H1 (cell line): ENCODE measurements around the gene KLK5. TPM values are rescaled to one million over a fixed set of nuclear protein-coding genes. Genes with fewer than 3 reads are reported as not detected.

Experiments
- CTCF ChIA-PET: fragments of 300-600 bp; sonication (Branson Sonifier 250); formaldehyde crosslinking; loops from one replicate; lab custom pipeline; 2021; ENCODE audit not compliant: partially characterized antibody; lab: Charles Lee
- POLR2A ChIA-PET: fragments of 300-600 bp; sonication (Branson Sonifier 250); formaldehyde crosslinking; loops from one replicate; lab custom pipeline; 2021; ENCODE audit warnings: inconsistent platforms; ENCODE audit not compliant: partially characterized antibody; lab: Charles Lee
- DNase-seq, 2 experiments: peaks; one replicate each; pipeline versions ENCODE4 v3.0.0 to v3.0.0-alpha.2; 2010 to 2022; ENCODE audit warnings: low spot score in 2 of 2, low read depth in 1 of 2, mixed read lengths in 1 of 2
- FAIRE-seq: peaks from 2 replicates; lab custom pipeline; 2011; peaks lifted over from hg19 to GRCh38; lab: Jason Lieb, UNC
- H2AFZ ChIP-seq: 2 replicates; pipeline ENCODE4 v1.8.1; 2012; ENCODE audit warnings: low read length, inconsistent platforms
- H2AK5ac ChIP-seq: 2 replicates; pipeline ENCODE4 v1.6.1; 2013; ENCODE audit warnings: low read depth, low read length
- H2BK120ac ChIP-seq: replicated peaks from 2 replicates; pipeline ENCODE3; 2013; ENCODE audit warnings: low read depth, low read length, inconsistent platforms
- H2BK12ac ChIP-seq: 2 replicates; pipeline ENCODE4 v1.6.1; 2013; ENCODE audit warnings: low read depth, low read length
- H2BK15ac ChIP-seq: 2 replicates; pipeline ENCODE4 v1.6.1; 2013; ENCODE audit warnings: low read length
- H2BK20ac ChIP-seq: 2 replicates; pipeline ENCODE4 v1.6.1; 2013; ENCODE audit warnings: low read length
- H2BK5ac ChIP-seq: 2 replicates; pipeline ENCODE4 v1.6.1; 2013; ENCODE audit warnings: low read depth, low read length
- H3K14ac ChIP-seq: 2 replicates; pipeline ENCODE4 v1.6.1; 2013; ENCODE audit warnings: inconsistent platforms; ENCODE audit not compliant: insufficient read length
- H3K18ac ChIP-seq: 2 replicates; pipeline ENCODE4 v1.6.1; 2013; ENCODE audit warnings: low read length; ENCODE audit errors: extremely low read depth
- H3K23ac ChIP-seq: 2 replicates; pipeline ENCODE4 v1.6.1; 2013; ENCODE audit warnings: inconsistent platforms; ENCODE audit not compliant: insufficient read length
- H3K23me2 ChIP-seq: 2 replicates; pipeline ENCODE4 v1.6.1; 2013; ENCODE audit warnings: low read depth, low read length
- H3K27ac ChIP-seq: 2 replicates; pipeline ENCODE4 v1.6.1; 2011; ENCODE audit warnings: low read depth, low read length, inconsistent platforms
- H3K27me3 ChIP-seq, 4 experiments: replicated peaks in 1 of 4; 1 replicate in 1 of 4; 2 replicates in 3 of 4; pipeline versions ENCODE4 v1.6.1 to v1.8.1; 2011 to 2013; ENCODE audit warnings: low read length in 3 of 4, mild to moderate bottlenecking in 3 of 4, inconsistent platforms in 2 of 4, mixed read lengths in 2 of 4, moderate library complexity in 1 of 4; ENCODE audit not compliant: control insufficient read depth in 3 of 4, insufficient read depth in 3 of 4; ENCODE audit errors: extremely low read depth in 1 of 4
- H3K36me3 ChIP-seq, 4 experiments: 2 replicates each; pipeline versions ENCODE4 v1.6.1 to v1.8.1; 2011 to 2013; ENCODE audit warnings: mild to moderate bottlenecking in 4 of 4, low read length in 3 of 4, moderate library complexity in 2 of 4, control low read depth in 1 of 4, inconsistent platforms in 1 of 4; ENCODE audit not compliant: insufficient read depth in 4 of 4, control insufficient read depth in 2 of 4
- H3K4ac ChIP-seq: replicated peaks from 2 replicates; pipeline ENCODE3; 2013; ENCODE audit warnings: low read length, low read depth, mixed read lengths, inconsistent platforms; ENCODE audit not compliant: insufficient read length
- H3K4me1 ChIP-seq, 4 experiments: replicated peaks in 1 of 4; 1 replicate in 1 of 4; 2 replicates in 3 of 4; pipeline versions ENCODE4 v1.6.1 to v1.8.1; 2011 to 2013; ENCODE audit warnings: low read length in 3 of 4, inconsistent platforms in 2 of 4, mixed read lengths in 1 of 4; ENCODE audit not compliant: insufficient read depth in 4 of 4, control insufficient read depth in 3 of 4
- H3K4me2 ChIP-seq, 2 experiments: 2 replicates each; pipeline versions ENCODE4 v1.6.1 to v1.8.1; 2011 to 2013; ENCODE audit warnings: low read depth in 2 of 2, low read length in 2 of 2, control low read depth in 1 of 2, inconsistent platforms in 1 of 2, mild to moderate bottlenecking in 1 of 2; ENCODE audit not compliant: insufficient read depth in 1 of 2
- H3K4me3 ChIP-seq, 4 experiments: fragments of 200-600, 300-600 bp in 1 of 4; sonication (generic), shearing (Covaris generic), sonication (Bioruptor Twin) in 1 of 4; 2 replicates each; pipeline versions ENCODE4 v1.5.1 to v1.8.1; 2011 to 2016; ENCODE audit warnings: low read length in 4 of 4, low read depth in 3 of 4, control low read depth in 2 of 4, inconsistent platforms in 2 of 4, mild to moderate bottlenecking in 2 of 4, mixed read lengths in 1 of 4, moderate library complexity in 1 of 4; ENCODE audit not compliant: insufficient read depth in 2 of 4; ENCODE audit errors: extremely low read depth in 1 of 4
- H3K56ac ChIP-seq: replicated peaks from 2 replicates; pipeline ENCODE3; 2013; ENCODE audit warnings: low read depth, mild to moderate bottlenecking, mixed read lengths, low read length, inconsistent platforms; ENCODE audit not compliant: insufficient read length
- H3K79me1 ChIP-seq: 2 replicates; pipeline ENCODE4 v1.6.1; 2013; ENCODE audit warnings: low read depth, low read length, control low read depth
- H3K79me2 ChIP-seq, 2 experiments: 2 replicates each; pipeline versions ENCODE4 v1.6.1 to v1.8.1; 2012 to 2013; ENCODE audit warnings: low read length in 2 of 2, mild to moderate bottlenecking in 2 of 2, inconsistent platforms in 1 of 2; ENCODE audit not compliant: insufficient read depth in 2 of 2, control insufficient read depth in 1 of 2
- H3K9ac ChIP-seq, 4 experiments: replicated peaks in 1 of 4; 1 replicate in 1 of 4; 2 replicates in 3 of 4; pipeline versions ENCODE4 v1.6.1 to v1.8.1; 2011 to 2013; ENCODE audit warnings: low read depth in 3 of 4, low read length in 3 of 4, control low read depth in 2 of 4, mild to moderate bottlenecking in 2 of 4, moderate library complexity in 2 of 4, inconsistent platforms in 1 of 4; ENCODE audit errors: extremely low read depth in 1 of 4
- H3K9me3 ChIP-seq, 2 experiments: 2 replicates each; pipeline versions ENCODE4 v1.6.1 to v1.8.1; 2012 to 2013; ENCODE audit warnings: mild to moderate bottlenecking in 2 of 2, moderate library complexity in 2 of 2, control low read depth in 1 of 2, inconsistent platforms in 1 of 2, low read depth in 1 of 2, low read length in 1 of 2, mixed read lengths in 1 of 2; ENCODE audit not compliant: insufficient read depth in 2 of 2
- H4K20me1 ChIP-seq, 2 experiments: replicated peaks in 1 of 2; 2 replicates each; pipeline versions ENCODE3 to v1.8.1; 2011 to 2013; ENCODE audit warnings: inconsistent platforms in 2 of 2, low read length in 2 of 2, mild to moderate bottlenecking in 1 of 2; ENCODE audit not compliant: insufficient read depth in 2 of 2, control insufficient read depth in 1 of 2
- H4K5ac ChIP-seq: 2 replicates; pipeline ENCODE4 v1.6.1; 2013; ENCODE audit warnings: low read length, low read depth, mixed read lengths, inconsistent platforms; ENCODE audit not compliant: insufficient read length
- H4K8ac ChIP-seq: 2 replicates; pipeline ENCODE4 v1.8.0; 2013; ENCODE audit warnings: mild to moderate bottlenecking, moderate library complexity, low read length, inconsistent platforms; ENCODE audit not compliant: insufficient read depth; ENCODE audit errors: extremely low read depth
- H4K91ac ChIP-seq: replicated peaks from 2 replicates; pipeline ENCODE3; 2013; ENCODE audit warnings: low read length, mixed read lengths, inconsistent platforms; ENCODE audit not compliant: insufficient read length
- GTF2F1 ChIP-seq: IDR thresholded peaks from 2 replicates; pipeline ENCODE4 v1.6.1; 2012; ENCODE audit warnings: low read depth, low read length, improper control_type of control experiment, borderline replicate concordance
- RAD21 ChIP-seq, 2 experiments: IDR thresholded peaks in 1 of 2; conservative IDR thresholded peaks in 1 of 2; 2 replicates each; pipeline ENCODE4 v1.6.1; 2011; ENCODE audit warnings: low read depth in 2 of 2, low read length in 2 of 2, improper control_type of control experiment in 1 of 2, inconsistent platforms in 1 of 2, mild to moderate bottlenecking in 1 of 2, moderate library complexity in 1 of 2
- SIX5 ChIP-seq: IDR thresholded peaks from 2 replicates; pipeline ENCODE4 v1.6.1; 2011; ENCODE audit warnings: mild to moderate bottlenecking, low read depth, low read length
- WGBS, 2 experiments: shearing (Covaris generic) in 1 of 2; methylation state at CpG; one replicate each; pipeline versions ENCODE4 v1.1.6 to v1.1.7; 2013 to 2015; ENCODE audit warnings: low lambda C conversion rate in 2 of 2, mixed read lengths in 2 of 2, inconsistent platforms in 1 of 2, low coverage in 1 of 2, missing lambda C conversion rate in 1 of 2; ENCODE audit not compliant: insufficient replicate concordance in 2 of 2, insufficient coverage in 1 of 2, insufficient read length in 1 of 2; ENCODE audit errors: extremely low coverage in 1 of 2, missing lambda C conversion rate in 1 of 2; 5-methylcytosine and 5-hydroxymethylcytosine counted together
- polyA plus RNA-seq, 7 experiments: library from polyadenylated mRNA; depleted of rRNA in 3 of 7; stranded (reverse) in 5 of 7; unstranded in 2 of 7; fragments of >200 nt in 5 of 7; fragments of 200-250 nt in 2 of 7; gene quantifications; 1 replicate in 5 of 7; 2 replicates in 1 of 7; 4 replicates in 1 of 7; pipeline versions ENCODE4 v1.2.1 to v1.2.3, GENCODE V29; 2011 to 2013; ENCODE audit warnings: missing spikeins in 2 of 7, mixed read lengths in 2 of 7
- total RNA-seq: library from RNA; stranded (reverse); fragmentation: NEBNext Ultra II Directional; extraction: Animal tissue kit (Norgen Biotek cat#: 25700); gene quantifications from 2 replicates; pipeline ENCODE4 v1.2.1, GENCODE V29; 2021
- TF ChIP-seq, protein P1 (sequence below), 3 experiments: IDR thresholded peaks; 1 replicate in 2 of 3; 2 replicates in 1 of 3; pipeline versions ENCODE4 v1.5.1 to v1.6.1; 2011; ENCODE audit warnings: low read length in 3 of 3, mild to moderate bottlenecking in 3 of 3, inconsistent platforms in 2 of 3, low read depth in 1 of 3, moderate library complexity in 1 of 3; ENCODE audit not compliant: insufficient read depth in 1 of 3; ENCODE audit errors: control extremely low read depth in 1 of 3

Gene KLK5
- total and polyA plus RNA-seq, 2 of the 8 experiments (the other 6 are each of a cell fraction or from before 2014, with no cell fraction given): 0.76 to 2.0 TPM

DNA sequence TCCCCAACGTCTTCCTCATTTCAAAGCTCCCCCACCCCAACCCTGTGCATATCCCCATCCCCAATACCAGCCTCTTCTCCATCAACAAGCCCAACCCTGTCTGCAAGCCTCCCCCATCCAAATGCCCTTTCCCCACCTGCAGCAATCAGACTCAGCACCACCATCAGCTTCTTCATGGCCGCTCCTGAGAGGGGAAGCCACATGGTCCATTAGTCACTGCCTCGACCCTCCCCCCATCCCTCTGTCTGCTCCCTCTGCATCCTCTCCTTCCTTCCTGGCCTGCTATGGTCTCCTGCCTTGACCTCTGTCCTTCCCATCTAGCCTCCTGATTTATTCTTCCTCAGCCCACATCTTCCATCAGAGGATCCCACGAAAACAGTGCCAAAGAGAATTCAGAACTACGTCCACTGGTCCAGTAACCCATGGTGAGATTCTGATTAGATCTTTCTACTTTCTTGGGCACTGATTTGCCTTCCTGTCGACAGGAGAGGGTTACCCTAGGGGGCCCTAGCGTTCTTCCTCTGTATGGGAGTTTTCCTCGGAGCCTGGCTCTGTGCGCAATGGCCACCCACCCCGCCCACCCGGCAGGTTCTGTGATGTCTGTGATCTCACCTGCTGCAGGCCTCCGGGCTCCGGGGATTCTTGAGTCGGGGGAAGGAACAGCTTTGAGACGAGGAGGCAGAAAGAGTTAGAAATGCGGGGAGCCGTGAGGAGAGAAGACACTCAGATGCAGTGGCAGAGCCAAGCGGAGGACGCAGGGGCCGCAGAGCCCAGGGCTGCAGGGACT lies 15.3 kb upstream of the KLK5 start:
- TF ChIP-seq RAD21 (IDR thresholded peaks at IDR 0.05 in 1 of 2, conservative IDR thresholded peaks at IDR 0.05 in 1 of 2; ENCODE audit: low read depth in 2 of 2, low read length in 2 of 2) (peak; percentile 29 to 31; a peak in 2 of 4 replicates), SIX5 (no peak), GTF2F1 (no peak)
- TF ChIP-seq, protein P1, sequence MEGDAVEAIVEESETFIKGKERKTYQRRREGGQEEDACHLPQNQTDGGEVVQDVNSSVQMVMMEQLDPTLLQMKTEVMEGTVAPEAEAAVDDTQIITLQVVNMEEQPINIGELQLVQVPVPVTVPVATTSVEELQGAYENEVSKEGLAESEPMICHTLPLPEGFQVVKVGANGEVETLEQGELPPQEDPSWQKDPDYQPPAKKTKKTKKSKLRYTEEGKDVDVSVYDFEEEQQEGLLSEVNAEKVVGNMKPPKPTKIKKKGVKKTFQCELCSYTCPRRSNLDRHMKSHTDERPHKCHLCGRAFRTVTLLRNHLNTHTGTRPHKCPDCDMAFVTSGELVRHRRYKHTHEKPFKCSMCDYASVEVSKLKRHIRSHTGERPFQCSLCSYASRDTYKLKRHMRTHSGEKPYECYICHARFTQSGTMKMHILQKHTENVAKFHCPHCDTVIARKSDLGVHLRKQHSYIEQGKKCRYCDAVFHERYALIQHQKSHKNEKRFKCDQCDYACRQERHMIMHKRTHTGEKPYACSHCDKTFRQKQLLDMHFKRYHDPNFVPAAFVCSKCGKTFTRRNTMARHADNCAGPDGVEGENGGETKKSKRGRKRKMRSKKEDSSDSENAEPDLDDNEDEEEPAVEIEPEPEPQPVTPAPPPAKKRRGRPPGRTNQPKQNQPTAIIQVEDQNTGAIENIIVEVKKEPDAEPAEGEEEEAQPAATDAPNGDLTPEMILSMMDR (IDR thresholded peaks at IDR 0.05; ENCODE audit: control extremely low read depth in 1 of 3, insufficient read depth in 1 of 3, low read depth in 1 of 3, low read length in 3 of 3): peak in 2 of 3 experiments; percentile 14 to 19; a peak in 1 of 4 replicates
- DNase-seq (no peak), FAIRE-seq (no peak)
- H2BK120ac ChIP-seq: no peak overlapping the region
- no peak overlapping the region for H3K27ac ChIP-seq
- peak overlapping the region; percentile 94 for H2AFZ ChIP-seq
- H2BK20ac ChIP-seq: no peak overlapping the region
- no peak overlapping the region for H3K4ac ChIP-seq
- H4K20me1 ChIP-seq: no peaks in the 10 kb centered on the region
- no peak overlapping the region for H3K9ac ChIP-seq
- H3K56ac ChIP-seq: no peak overlapping the region
- H3K23ac ChIP-seq: no peak overlapping the region
- H3K79me2 ChIP-seq: no peaks in the 10 kb centered on the region
- H3K4me1 ChIP-seq: peaks cover 0 to 16% (median 6%) of the 10 kb centered on the region in 4 experiments; a peak in 5 of 7 replicates
- H3K14ac ChIP-seq: no peak overlapping the region
- H4K5ac ChIP-seq: no peak overlapping the region
- no peaks in the 10 kb centered on the region for H3K79me1 ChIP-seq
- H3K27me3 ChIP-seq: no peaks in the 10 kb centered on the region; a peak in 1 of 7 replicates
- no peak overlapping the region for H3K4me3 ChIP-seq
- peak overlapping the region; percentile 71; the same call in 1 of the 2 replicates for H3K18ac ChIP-seq
- H3K9me3 ChIP-seq: no peaks in the 10 kb centered on the region; a peak in 1 of 4 replicates
- CTCF ChIA-PET: interaction anchor here (1.3 to 1.9 kb wide), 2 partner anchors 17 to 129 kb away, joined by 3 to 5 read pairs; no protein-coding TSS in a partner anchor
- H2AK5ac ChIP-seq: no peak overlapping the region
- H2BK12ac ChIP-seq: no peak overlapping the region
- H4K8ac ChIP-seq: no peak overlapping the region
- 85% methylated on average over 13 of the region's 20 CpGs; no CpG with 5 or more reads in 1 of the 2 experiments for WGBS, 2 experiments
- no peaks in the 10 kb centered on the region for H3K36me3 ChIP-seq
- peaks cover 3% of the 10 kb centered on the region; the same call in 1 of the 2 replicates for H3K23me2 ChIP-seq
- no peak overlapping the region; the same call in 1 of the 2 replicates for H2BK5ac ChIP-seq
- no peak overlapping the region for H4K91ac ChIP-seq
- H3K4me2 ChIP-seq: no peak overlapping the region
- POLR2A ChIA-PET: interaction anchor here (1.0 kb wide), 1 partner anchor 163 kb away, joined by 3 read pairs; no protein-coding TSS in a partner anchor
- no peak overlapping the region for H2BK15ac ChIP-seq
